GM19240 (cell line): Measurements from ENCODE around the gene KEL.

Experiments
- DNase-seq: peaks from one replicate; pipeline ENCODE4 v3.0.0; 2011; ENCODE audit warnings: low spot score; ENCODE audit not compliant: insufficient read length

Gene KEL

GRCh38 chr7:142932386-142933091 lies 29.6 kb downstream of the KEL start:
- DNase-seq, result no peak

- no peak for DNase-seq
Observed at GRCh38 chr7:142930126-142930730, 31.9 kb downstream of the KEL start.

DNA sequence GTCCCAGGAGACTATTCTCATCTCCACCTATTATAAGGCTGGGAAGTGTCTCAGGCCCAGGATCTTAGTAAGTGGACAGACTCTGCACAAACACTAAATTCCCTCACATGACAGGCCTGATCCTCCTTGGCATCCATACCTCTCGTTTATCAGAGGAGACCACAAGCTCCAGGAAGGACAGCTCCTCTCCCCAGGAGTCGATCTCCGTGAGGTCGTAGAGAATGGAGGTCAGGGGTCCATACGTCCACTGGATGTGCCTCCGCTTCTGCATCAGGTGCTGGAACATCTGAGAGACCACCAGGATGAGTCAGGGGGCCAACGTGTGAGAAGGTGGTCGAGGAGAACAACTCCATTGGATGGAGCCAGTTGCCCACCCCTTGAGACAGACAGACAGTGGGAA lies 34.2 kb downstream of the KEL start:
- no peak for DNase-seq

DNA sequence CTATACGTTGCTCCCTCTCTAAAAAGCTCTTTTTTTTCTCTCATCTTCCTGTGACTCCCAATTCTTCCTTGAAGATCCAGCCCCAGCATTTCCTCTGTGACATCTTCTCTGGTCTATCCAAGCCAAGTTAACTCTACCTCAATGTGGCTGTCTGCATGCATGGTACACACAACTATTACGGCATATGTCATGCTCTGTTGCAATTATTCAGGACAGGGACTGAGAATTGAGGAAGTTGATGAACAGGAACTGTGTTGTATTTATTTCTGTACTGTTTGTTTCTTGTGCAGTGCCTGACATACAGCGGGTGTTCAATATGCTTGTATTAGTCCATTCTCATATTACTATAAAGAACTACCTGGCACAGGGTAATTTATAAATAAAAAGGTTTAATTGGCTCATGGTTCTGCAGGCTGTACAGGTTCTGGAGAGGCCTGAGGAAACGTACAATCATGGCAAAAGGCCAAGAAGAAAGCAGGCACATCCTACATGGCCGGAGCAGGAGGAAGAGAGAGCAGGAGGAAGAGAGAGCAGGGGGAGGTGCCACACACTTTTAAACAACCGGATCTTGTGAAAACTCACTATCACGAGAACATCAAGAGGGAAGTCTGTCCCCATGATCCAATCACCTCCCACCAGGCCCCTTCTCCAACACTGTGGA lies 34.9 kb downstream of the KEL start:
- DNase-seq, result no peak

DNA sequence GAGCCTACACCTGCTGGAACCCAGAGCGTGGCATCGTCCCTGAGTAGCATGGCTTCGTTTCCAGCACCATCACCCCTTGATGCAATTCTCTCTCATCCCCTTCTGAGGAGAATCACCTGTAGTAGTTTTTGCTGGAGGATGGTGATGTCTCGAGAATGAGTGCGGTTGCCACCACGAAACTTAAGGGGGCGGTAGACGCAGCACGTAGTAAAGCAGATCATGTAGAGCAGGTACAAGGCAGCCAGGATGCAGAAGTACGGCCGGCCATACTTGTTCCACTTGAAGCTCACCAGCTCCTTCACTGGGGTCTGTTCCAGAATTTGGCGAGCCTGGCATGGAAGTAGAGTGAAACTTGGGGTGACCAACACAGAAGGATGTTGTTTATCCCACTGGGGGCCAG lies 36.8 kb downstream of the KEL start:
- no peak for DNase-seq

DNA sequence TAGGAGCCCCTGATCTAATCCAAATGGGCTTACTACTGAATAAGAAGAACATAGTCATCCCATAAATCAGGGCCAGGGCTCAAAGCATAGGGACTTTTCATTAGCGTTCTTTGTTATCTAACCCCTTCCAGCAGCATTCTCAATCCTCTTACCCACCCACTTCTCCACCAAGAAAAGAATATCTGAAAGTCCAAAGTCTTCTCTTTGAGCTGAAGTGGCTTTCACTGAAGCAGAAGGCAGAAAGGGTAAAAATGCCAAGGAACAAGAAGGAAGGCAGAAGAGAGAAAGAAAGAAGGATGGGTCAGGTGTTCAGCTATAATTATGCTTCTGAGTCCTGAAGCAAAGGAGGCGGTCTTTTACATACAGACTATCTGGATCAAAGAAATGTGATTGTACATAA lies 38.8 kb downstream of the KEL start:
- no peak for DNase-seq

GRCh38 chr7:142919656-142920055 lies 42.5 kb downstream of the KEL start:
- no peak for DNase-seq

GRCh38 chr7:142918901-142919300 lies 43.3 kb downstream of the KEL start:
- no peak for DNase-seq

DNA sequence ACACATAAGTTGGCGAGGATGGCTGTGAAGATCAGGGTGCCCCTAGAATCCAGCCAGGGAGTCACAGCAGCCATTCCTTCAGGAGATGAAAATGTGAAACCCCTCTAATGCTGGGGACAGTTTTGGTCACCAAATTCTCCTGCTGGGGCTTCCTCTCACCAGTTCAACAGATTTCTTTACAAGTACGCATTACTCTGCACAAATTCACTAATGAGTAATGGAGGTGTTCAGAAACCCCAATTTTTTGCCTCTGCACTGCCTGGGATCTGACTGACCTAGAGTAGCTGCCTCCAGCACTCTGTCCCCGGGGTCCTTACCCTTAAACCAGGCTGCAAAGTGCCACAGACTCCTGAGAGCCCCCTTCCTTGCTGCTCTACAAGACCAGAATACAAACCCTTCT lies 44.7 kb downstream of the KEL start:
- no peak for DNase-seq

GRCh38 chr7:142916508-142916907 lies 45.7 kb downstream of the KEL start:
- no peak for DNase-seq

- no peak for DNase-seq
Observed at GRCh38 chr7:142915315-142915714, 46.8 kb downstream of the KEL start.

DNA sequence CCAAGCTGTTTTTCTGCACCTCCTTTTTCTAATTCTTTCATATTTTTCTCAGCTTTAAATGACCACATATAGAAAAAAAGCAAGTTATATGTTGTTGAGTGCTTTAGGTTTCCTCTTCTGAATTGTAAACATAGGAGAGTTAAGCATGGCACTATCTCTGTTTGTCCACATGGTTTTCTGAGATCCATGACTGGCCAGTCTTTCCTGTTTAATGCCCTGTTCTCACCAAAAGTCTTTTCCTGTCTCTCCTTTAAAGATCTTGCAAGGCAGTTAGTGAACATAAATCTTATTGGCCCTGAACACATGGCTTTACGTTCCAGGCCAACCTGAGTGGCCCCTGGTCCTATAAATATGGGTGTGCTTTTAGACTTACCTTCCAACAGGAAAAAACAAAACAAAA lies 48.0 kb downstream of the KEL start:
- no peak for DNase-seq

- DNase-seq, result no peak
Observed at GRCh38 chr7:142913566-142913965, 48.6 kb downstream of the KEL start.

GRCh38 chr7:142913051-142913450 lies 49.1 kb downstream of the KEL start:
- DNase-seq, result no peak

- no peak for DNase-seq
Observed at GRCh38 chr7:142910481-142910880, 51.7 kb downstream of the KEL start.

GRCh38 chr7:142910031-142910433 lies 52.1 kb downstream of the KEL start:
- no peak for DNase-seq

- DNase-seq, result no peak
Observed at GRCh38 chr7:142908921-142909890, 53.0 kb downstream of the KEL start.

DNA sequence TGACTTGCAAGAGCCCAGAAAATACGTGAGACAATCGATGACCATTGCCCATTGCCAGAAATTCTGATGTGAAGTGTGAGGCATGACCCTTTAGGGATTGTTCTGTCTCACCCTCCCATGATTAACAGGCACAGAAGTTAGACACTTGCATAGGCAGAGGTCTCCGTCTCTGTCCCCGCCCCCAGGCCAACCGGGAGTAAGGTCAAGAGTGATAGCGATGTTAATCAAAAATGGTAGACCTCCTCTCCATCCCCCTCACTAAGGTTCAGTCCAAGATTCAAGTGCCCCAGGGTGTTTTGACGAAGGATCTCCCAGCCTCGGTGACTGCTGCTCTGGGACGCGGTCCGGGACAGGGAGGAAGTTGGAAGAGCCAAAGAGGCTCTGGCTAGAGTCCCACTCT lies 53.9 kb downstream of the KEL start:
- DNase-seq, result no peak

DNA sequence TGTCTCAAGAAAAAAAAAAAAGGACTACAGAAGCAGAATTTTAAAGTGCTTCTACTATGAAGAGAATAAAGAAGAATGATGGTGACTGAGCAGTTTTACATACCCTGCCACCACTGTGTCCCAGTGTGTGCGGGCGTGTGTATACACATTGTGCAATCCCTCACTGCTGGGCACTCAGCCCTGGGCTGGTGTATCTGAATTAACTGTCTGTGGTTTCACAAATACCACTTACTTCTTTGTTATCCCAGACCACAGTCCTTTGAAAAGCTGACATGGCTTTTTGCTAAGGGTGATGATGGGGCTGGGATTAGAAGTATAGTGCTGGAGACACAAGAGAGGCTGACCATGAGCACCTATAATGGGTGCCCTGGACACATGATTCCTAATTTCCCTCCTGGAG lies 55.5 kb downstream of the KEL start:
- DNase-seq, result no peak

GRCh38 chr7:142905759-142906158 lies 56.4 kb downstream of the KEL start:
- no peak for DNase-seq

DNA sequence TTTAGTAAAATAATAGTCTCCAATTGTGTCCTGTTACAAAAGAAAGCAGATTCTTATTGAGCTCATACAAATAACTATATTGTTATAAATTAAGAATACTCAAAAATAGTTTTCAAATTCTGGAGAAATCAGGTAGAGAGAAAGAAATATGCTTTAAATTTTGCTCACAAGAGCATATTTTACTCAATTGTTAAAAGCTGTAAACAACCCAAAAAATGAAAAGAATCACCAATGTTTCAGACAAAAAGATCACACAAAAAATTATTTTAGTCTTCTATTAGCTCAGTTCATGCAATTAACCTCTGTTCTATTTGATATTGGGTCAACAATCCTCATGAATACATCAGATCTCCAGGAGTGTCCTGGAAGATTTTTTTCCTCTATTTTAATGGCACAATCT lies 58.0 kb downstream of the KEL start:
- DNase-seq, result no peak
